ENCODE measurements around the gene MNAT1. TPM values are rescaled to one million over a fixed set of nuclear protein-coding genes. Genes with fewer than 3 reads are reported as not detected.
"Not testable (repeated sequence)": the region's sequence is repeated elsewhere in the genome, so short reads cannot be mapped to it uniquely, and the experiment has no call there.

The MNAT1 gene
- total RNA-seq, 1 donor from 2014 or later = 39.1 TPM

DNA sequence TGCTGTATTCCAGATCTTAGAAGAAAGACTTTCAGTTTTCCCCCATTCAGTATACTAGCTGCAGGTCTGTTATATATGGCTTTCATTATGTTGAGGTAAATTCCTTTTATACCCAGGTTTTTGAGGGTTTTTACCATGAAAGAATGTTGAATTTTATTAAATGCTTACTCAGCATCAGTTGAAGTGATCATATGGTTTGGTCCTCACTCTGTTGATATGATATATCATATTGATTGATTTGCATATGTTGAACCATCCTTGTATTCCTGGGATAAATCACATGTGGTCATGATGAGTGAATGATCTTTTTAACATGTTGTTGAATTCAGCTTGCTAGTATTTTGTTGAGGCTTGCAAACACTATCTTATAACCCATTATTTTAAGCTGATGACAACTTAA is 149.6 kb downstream of the MNAT1 start:
- TF ChIP-seq CTCF (conservative IDR thresholded peaks at IDR 0.05) = no peak
- Mint-ChIP-seq H3K27ac (ENCODE audit: unreplicated experiment) (no peak overlapping the region), H3K36me3 (ENCODE audit: low read depth) (peaks cover 46% of the 10 kb centered on the region), H3K4me3 (no peak overlapping the region), H3K9me3 (peaks cover 34% of the 10 kb centered on the region), H3K27me3 (ENCODE audit: low read depth) (no peaks in the 10 kb centered on the region), H3K4me1 (peaks cover 1% of the 10 kb centered on the region)
- no peak for DNase-seq (ENCODE audit: low read depth, low spot score)

GRCh38 chr14:60890636-60891035 is 156.1 kb downstream of the MNAT1 start:
- H3K4me3 Mint-ChIP-seq; H3K4me1 Mint-ChIP-seq; DNase-seq (ENCODE audit: low read depth, low spot score); H3K27ac Mint-ChIP-seq (ENCODE audit: unreplicated experiment); H3K27me3 Mint-ChIP-seq (ENCODE audit: low read depth): not testable (repeated sequence)
- peaks cover 14% of the 10 kb centered on the region for H3K9me3 Mint-ChIP-seq
- peaks cover 12% of the 10 kb centered on the region for H3K36me3 Mint-ChIP-seq (ENCODE audit: low read depth)

DNA sequence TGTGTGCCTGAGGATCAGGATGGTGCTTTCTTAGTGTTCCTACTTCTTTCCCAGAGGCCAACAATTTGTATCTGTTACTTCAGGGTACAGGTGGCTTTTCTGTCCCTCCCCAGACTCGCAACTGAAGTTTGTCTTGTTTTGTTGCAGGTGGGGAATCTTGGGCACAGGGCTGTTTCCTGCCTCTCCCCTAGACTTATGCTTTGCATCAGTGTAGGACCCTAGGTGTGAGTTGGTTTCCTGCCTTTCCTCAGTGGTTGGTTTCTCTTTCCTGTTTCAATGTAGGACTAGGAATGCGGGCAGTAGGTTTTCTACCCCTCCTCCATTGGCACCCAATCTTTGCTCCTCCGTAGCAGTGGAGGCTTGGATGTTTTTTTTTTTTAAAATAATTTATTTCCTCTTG is 159.3 kb downstream of the MNAT1 start:
- Mint-ChIP-seq H3K9me3 (peaks cover 7% of the 10 kb centered on the region), H3K36me3 (ENCODE audit: low read depth) (peaks cover 3% of the 10 kb centered on the region), H3K27ac (ENCODE audit: unreplicated experiment) (no peak overlapping the region), H3K4me3 (no peak overlapping the region), H3K27me3 (ENCODE audit: low read depth) (no peaks in the 10 kb centered on the region), H3K4me1 (no peaks in the 10 kb centered on the region)
- DNase-seq (ENCODE audit: low read depth, low spot score) = no peak
- no peak for TF ChIP-seq CTCF (conservative IDR thresholded peaks at IDR 0.05)

GRCh38 chr14:60904381-60904780 is 169.8 kb downstream of the MNAT1 start:
- Mint-ChIP-seq H3K4me3 (no peak overlapping the region), H3K9me3 (no peaks in the 10 kb centered on the region), H3K27me3 (ENCODE audit: low read depth) (no peaks in the 10 kb centered on the region), H3K36me3 (ENCODE audit: low read depth) (peaks cover 6% of the 10 kb centered on the region), H3K27ac (ENCODE audit: unreplicated experiment) (no peak overlapping the region), H3K4me1 (peaks cover 4% of the 10 kb centered on the region)
- no peak for DNase-seq (ENCODE audit: low read depth, low spot score)
- no peak for TF ChIP-seq CTCF (conservative IDR thresholded peaks at IDR 0.05)

- H3K4me1 Mint-ChIP-seq = peaks cover 4% of the 10 kb centered on the region
- peaks cover 8% of the 10 kb centered on the region for H3K36me3 Mint-ChIP-seq (ENCODE audit: low read depth)
- no peak for TF ChIP-seq CTCF (conservative IDR thresholded peaks at IDR 0.05)
- H3K4me3 Mint-ChIP-seq = no peak overlapping the region
- H3K27ac Mint-ChIP-seq (ENCODE audit: unreplicated experiment) = no peak overlapping the region
- no peaks in the 10 kb centered on the region for H3K9me3 Mint-ChIP-seq
- H3K27me3 Mint-ChIP-seq (ENCODE audit: low read depth) = no peaks in the 10 kb centered on the region
- DNase-seq (ENCODE audit: low read depth, low spot score) = no peak
Measured at GRCh38 chr14:60905923-60906322, 171.4 kb downstream of the MNAT1 start.

- H3K9me3 Mint-ChIP-seq = peaks cover 2% of the 10 kb centered on the region
- no peak overlapping the region for H3K4me3 Mint-ChIP-seq
- no peak for TF ChIP-seq CTCF (conservative IDR thresholded peaks at IDR 0.05)
- no peak overlapping the region for H3K27ac Mint-ChIP-seq (ENCODE audit: unreplicated experiment)
- no peak for DNase-seq (ENCODE audit: low read depth, low spot score)
- H3K4me1 Mint-ChIP-seq = no peaks in the 10 kb centered on the region
- peaks cover 24% of the 10 kb centered on the region for H3K36me3 Mint-ChIP-seq (ENCODE audit: low read depth)
- no peaks in the 10 kb centered on the region for H3K27me3 Mint-ChIP-seq (ENCODE audit: low read depth)
Measured at GRCh38 chr14:60915781-60916180, 181.2 kb downstream of the MNAT1 start.

All from neural crest cell (in vitro differentiated cells).